SIG-M5 (cell line): ENCODE data around the gene MAPK6.
A peak's percentile ranks its signal among the peaks of the same experiment; 100 is the strongest.
"Not testable (repeated sequence)": the region's sequence is repeated elsewhere in the genome, so short reads cannot be mapped to it uniquely, and the experiment has no call there.

Experiments used
- DNase-seq: peaks from one replicate; lab custom pipeline; 2025; lab: John Stamatoyannopoulos, UW

Gene MAPK6

GRCh38 chr15:52080031-52080430 is 61.0 kb downstream of the MAPK6 start:
- DNase-seq, result no peak

GRCh38 chr15:52080706-52081392 is 61.8 kb downstream of the MAPK6 start:
- DNase-seq, result no peak

- DNase-seq, result peak; percentile 55
Measured at GRCh38 chr15:52082197-52083036, 63.4 kb downstream of the MAPK6 start.

- not testable (repeated sequence) for DNase-seq
Measured at GRCh38 chr15:52083037-52083359, 64.0 kb downstream of the MAPK6 start.

- DNase-seq, result no peak
Measured at GRCh38 chr15:52083603-52084002, 64.6 kb downstream of the MAPK6 start.

- DNase-seq, result no peak
Measured at GRCh38 chr15:52085299-52085698, 66.3 kb downstream of the MAPK6 start.

- DNase-seq, result peak; percentile 17
Measured at GRCh38 chr15:52086011-52086786, 67.2 kb downstream of the MAPK6 start.

- no peak for DNase-seq
Measured at GRCh38 chr15:52090193-52090592, 71.2 kb downstream of the MAPK6 start.

- DNase-seq, result no peak
Measured at GRCh38 chr15:52093167-52093538, 74.1 kb downstream of the MAPK6 start.

GRCh38 chr15:52093539-52094510 is 74.8 kb downstream of the MAPK6 start:
- DNase-seq, result no peak

GRCh38 chr15:52094811-52095584 is 76.0 kb downstream of the MAPK6 start:
- DNase-seq, result no peak

- DNase-seq, result no peak
Measured at GRCh38 chr15:52095597-52096262, 76.7 kb downstream of the MAPK6 start.

GRCh38 chr15:52096536-52096935 is 77.5 kb downstream of the MAPK6 start:
- not testable (repeated sequence) for DNase-seq

GRCh38 chr15:52097180-52097579 is 78.2 kb downstream of the MAPK6 start:
- DNase-seq, result no peak

- DNase-seq, result no peak
Measured at GRCh38 chr15:52098323-52098722, 79.3 kb downstream of the MAPK6 start.

- DNase-seq, result no peak
Measured at GRCh38 chr15:52099651-52100272, 80.7 kb downstream of the MAPK6 start.

GRCh38 chr15:52100807-52101442 is 81.9 kb downstream of the MAPK6 start:
- DNase-seq, result no peak

GRCh38 chr15:52101542-52102323 is 82.7 kb downstream of the MAPK6 start:
- DNase-seq, result no peak
